Measurements from ENCODE around the gene FYB1. TPM values are rescaled to one million over a fixed set of nuclear protein-coding genes. Genes with fewer than 3 reads are reported as not detected.

Gene FYB1
- total RNA-seq, 2 donors from 2014 or later: not detected

DNA sequence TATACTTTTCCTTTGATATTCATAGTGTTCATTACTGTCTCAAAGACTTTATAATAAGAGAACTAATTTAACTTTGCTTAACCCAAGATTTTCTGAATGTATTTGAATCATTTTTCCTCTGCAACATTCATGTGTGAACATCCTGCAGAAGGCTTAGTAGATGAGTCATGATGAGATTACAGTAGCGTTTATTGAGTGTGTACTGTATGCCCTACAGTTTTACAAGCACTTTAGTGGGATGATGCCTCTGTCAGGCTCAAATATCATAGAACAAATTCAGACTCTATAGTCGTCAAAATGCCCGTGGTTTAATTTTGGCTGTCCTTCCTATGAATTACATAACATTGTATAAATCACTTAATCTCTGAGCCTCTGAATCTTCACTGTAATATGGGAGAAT, 41.2 kb downstream of the FYB1 start:
- Histone ChIP-seq H3K27me3 (ENCODE audit: control insufficient read depth, insufficient read depth, low read length, poor library complexity, severe bottlenecking) (no peaks in the 10 kb centered on the region), H3K4me1 (ENCODE audit: control insufficient read depth, insufficient read depth, low read length) (no peaks in the 10 kb centered on the region), H3K27ac (ENCODE audit: low read depth, low read length) (no peak overlapping the region), H3K9me3 (ENCODE audit: control insufficient read depth, low read length) (no peaks in the 10 kb centered on the region), H3K36me3 (ENCODE audit: control insufficient read depth, insufficient read depth, low read length) (no peaks in the 10 kb centered on the region), H3K9ac (ENCODE audit: extremely low read depth, low read length, poor library complexity, severe bottlenecking) (no peak overlapping the region), H3K4me3 (ENCODE audit: low read length) (no peak overlapping the region)
- no peak for DNase-seq
- Mint-ChIP-seq H3K27me3 (ENCODE audit: insufficient read depth) (no peaks in the 10 kb centered on the region), H3K27ac (no peak overlapping the region), H3K4me1 (peaks cover 5% of the 10 kb centered on the region), H3K9me3 (no peaks in the 10 kb centered on the region), H3K36me3 (ENCODE audit: low read depth) (no peaks in the 10 kb centered on the region), H3K4me3 (no peak overlapping the region)
- TF ChIP-seq, protein P1, sequence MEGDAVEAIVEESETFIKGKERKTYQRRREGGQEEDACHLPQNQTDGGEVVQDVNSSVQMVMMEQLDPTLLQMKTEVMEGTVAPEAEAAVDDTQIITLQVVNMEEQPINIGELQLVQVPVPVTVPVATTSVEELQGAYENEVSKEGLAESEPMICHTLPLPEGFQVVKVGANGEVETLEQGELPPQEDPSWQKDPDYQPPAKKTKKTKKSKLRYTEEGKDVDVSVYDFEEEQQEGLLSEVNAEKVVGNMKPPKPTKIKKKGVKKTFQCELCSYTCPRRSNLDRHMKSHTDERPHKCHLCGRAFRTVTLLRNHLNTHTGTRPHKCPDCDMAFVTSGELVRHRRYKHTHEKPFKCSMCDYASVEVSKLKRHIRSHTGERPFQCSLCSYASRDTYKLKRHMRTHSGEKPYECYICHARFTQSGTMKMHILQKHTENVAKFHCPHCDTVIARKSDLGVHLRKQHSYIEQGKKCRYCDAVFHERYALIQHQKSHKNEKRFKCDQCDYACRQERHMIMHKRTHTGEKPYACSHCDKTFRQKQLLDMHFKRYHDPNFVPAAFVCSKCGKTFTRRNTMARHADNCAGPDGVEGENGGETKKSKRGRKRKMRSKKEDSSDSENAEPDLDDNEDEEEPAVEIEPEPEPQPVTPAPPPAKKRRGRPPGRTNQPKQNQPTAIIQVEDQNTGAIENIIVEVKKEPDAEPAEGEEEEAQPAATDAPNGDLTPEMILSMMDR (conservative IDR thresholded peaks at IDR 0.05): no peak
- 88 to 91% methylated on average over 1 to 3 of the region's 3 CpGs for WGBS, 2 experiments (ENCODE audit: insufficient coverage in 1 of 2, insufficient read length in 1 of 2)

DNA sequence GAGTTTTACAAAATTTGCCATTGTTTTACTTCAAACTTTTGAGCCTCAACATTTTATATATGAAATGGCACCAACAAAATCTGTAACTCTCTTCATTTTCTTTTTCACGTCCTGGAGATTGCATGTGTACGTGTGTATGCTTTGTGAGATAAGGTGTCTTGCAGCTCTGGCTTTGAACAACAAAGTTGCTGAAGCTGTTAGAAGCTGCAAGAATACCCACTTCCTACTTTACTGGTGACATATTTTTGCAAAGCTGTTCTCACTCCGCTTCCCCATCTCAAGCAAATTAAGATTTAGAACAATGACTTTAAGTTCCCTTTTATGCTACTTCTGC, 41.8 kb downstream of the FYB1 start:
- no peak for DNase-seq
- Histone ChIP-seq H3K4me1 (ENCODE audit: control insufficient read depth, insufficient read depth, low read length) (no peaks in the 10 kb centered on the region), H3K27ac (ENCODE audit: low read depth, low read length) (no peak overlapping the region), H3K36me3 (ENCODE audit: control insufficient read depth, insufficient read depth, low read length) (no peaks in the 10 kb centered on the region), H3K9ac (ENCODE audit: extremely low read depth, low read length, poor library complexity, severe bottlenecking) (no peak overlapping the region), H3K9me3 (ENCODE audit: control insufficient read depth, low read length) (no peaks in the 10 kb centered on the region), H3K4me3 (ENCODE audit: low read length) (no peak overlapping the region), H3K27me3 (ENCODE audit: control insufficient read depth, insufficient read depth, low read length, poor library complexity, severe bottlenecking) (no peaks in the 10 kb centered on the region)
- TF ChIP-seq, protein P1 (conservative IDR thresholded peaks at IDR 0.05): no peak
- Mint-ChIP-seq H3K9me3 (no peaks in the 10 kb centered on the region), H3K27ac (no peak overlapping the region), H3K36me3 (ENCODE audit: low read depth) (no peaks in the 10 kb centered on the region), H3K4me3 (no peak overlapping the region), H3K27me3 (ENCODE audit: insufficient read depth) (no peaks in the 10 kb centered on the region), H3K4me1 (peaks cover 5% of the 10 kb centered on the region)
- 85 to 90% methylated on average over 1 to 3 of the region's 3 CpGs for WGBS, 2 experiments (ENCODE audit: insufficient coverage in 1 of 2, insufficient read length in 1 of 2)

DNA sequence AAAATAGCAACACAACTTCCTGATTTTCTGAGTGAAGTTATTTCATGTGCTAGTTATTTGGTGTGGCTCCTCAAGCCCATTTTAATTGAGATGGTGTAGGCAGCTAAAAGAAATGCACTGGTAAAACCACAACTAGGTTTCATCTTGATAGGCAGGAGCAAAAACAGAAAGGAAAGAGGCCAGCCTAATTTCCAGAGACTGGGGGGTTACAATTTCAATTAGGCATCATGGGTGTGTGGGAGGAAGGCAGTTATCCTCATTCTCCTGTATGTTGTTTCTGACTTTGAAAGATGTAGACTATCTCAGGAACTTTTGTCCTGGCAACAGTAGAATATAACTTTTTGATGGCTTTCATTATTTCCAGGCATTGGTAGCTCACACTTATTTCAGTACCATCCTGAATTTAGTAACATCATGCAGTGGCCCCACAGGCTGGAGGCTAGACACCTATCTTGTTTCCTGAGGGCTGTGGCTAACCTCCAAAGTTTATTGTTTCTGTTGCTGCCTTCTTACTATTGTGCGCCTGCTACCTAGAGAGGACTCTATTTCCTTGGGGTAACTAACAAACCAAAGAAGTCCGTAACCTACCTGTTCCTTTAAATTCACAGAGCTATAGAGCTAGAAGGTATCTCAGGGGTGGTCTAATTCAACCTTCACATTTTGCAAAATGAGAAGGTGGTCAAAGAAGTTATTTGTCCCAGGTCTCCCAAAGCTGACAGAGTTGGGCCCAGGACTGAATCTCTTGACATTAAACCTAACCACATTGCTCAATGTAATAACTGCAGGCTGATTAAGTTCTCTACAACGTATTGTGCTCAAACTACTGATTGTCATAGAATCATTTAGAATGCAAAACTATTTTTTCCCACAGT, 42.4 kb downstream of the FYB1 start:
- WGBS, 2 experiments (ENCODE audit: insufficient coverage in 1 of 2, insufficient read length in 1 of 2): 93 to 100% methylated on average over 1 to 3 of the region's 3 CpGs

More for the DNA sequence above, 42.4 kb downstream of the FYB1 start:
- H3K4me1 Mint-ChIP-seq: peaks cover 5% of the 10 kb centered on the region
- no peak overlapping the region for H3K4me3 ChIP-seq (ENCODE audit: low read length)
- no peaks in the 10 kb centered on the region for H3K36me3 Mint-ChIP-seq (ENCODE audit: low read depth)
- no peak for DNase-seq
- H3K4me1 ChIP-seq (ENCODE audit: control insufficient read depth, insufficient read depth, low read length): no peaks in the 10 kb centered on the region
- no peak overlapping the region for H3K27ac Mint-ChIP-seq
- no peak overlapping the region for H3K9ac ChIP-seq (ENCODE audit: extremely low read depth, low read length, poor library complexity, severe bottlenecking)
- H3K9me3 ChIP-seq (ENCODE audit: control insufficient read depth, low read length): no peaks in the 10 kb centered on the region
- H3K4me3 Mint-ChIP-seq: no peak overlapping the region
- no peaks in the 10 kb centered on the region for H3K9me3 Mint-ChIP-seq
- no peaks in the 10 kb centered on the region for H3K27me3 Mint-ChIP-seq (ENCODE audit: insufficient read depth)
- no peak overlapping the region for H3K27ac ChIP-seq (ENCODE audit: low read depth, low read length)
- TF ChIP-seq, protein P1 (conservative IDR thresholded peaks at IDR 0.05): no peak
- no peaks in the 10 kb centered on the region for H3K27me3 ChIP-seq (ENCODE audit: control insufficient read depth, insufficient read depth, low read length, poor library complexity, severe bottlenecking)
- H3K36me3 ChIP-seq (ENCODE audit: control insufficient read depth, insufficient read depth, low read length): no peaks in the 10 kb centered on the region
